Measurements from ENCODE around the gene MRPS12.
A peak's percentile ranks its signal among the peaks of the same experiment; 100 is the strongest.

MRPS12 gene

GRCh38 chr19:38891771-38892170, 39.0 kb upstream of the MRPS12 start:
- Histone ChIP-seq H3K4me3 (no peak overlapping the region), H3K27me3 (no peaks in the 10 kb centered on the region), H3K27ac (no peak overlapping the region), H3K9me3 (no peaks in the 10 kb centered on the region), H3K36me3 (peaks cover 18 to 51% (median 32%) of the 10 kb centered on the region in 3 donors), H3K4me1 (peaks cover 0 to 4% (median 0%) of the 10 kb centered on the region in 4 donors)
- intact Hi-C loops (cut with DNase I; ENCODE audit: low total_unique reads): no loop called here
- TF ChIP-seq CTCF (IDR thresholded peaks at IDR 0.05): no peak
- no peak for DNase-seq

- no peak overlapping the region for H3K27ac ChIP-seq
- H3K36me3 ChIP-seq: peaks cover 18 to 51% (median 31%) of the 10 kb centered on the region in 3 donors
- no peaks in the 10 kb centered on the region for H3K27me3 ChIP-seq
- peaks cover 0 to 14% (median 4%) of the 10 kb centered on the region in 4 donors for H3K4me1 ChIP-seq
- intact Hi-C loops (cut with DNase I; ENCODE audit: low total_unique reads): no loop called here
- TF ChIP-seq CTCF (IDR thresholded peaks at IDR 0.05): no peak
- H3K4me3 ChIP-seq: no peak overlapping the region
- no peaks in the 10 kb centered on the region for H3K9me3 ChIP-seq
- DNase-seq: no peak
These were observed 37.9 kb upstream of the MRPS12 start for GRCh38 chr19:38892841-38893240.

GRCh38 chr19:38893341-38893771, 37.4 kb upstream of the MRPS12 start:
- Histone ChIP-seq H3K27me3 (no peaks in the 10 kb centered on the region), H3K9me3 (no peaks in the 10 kb centered on the region), H3K36me3 (peaks cover 16 to 46% (median 26%) of the 10 kb centered on the region in 3 donors), H3K4me3 (no peak overlapping the region), H3K27ac (no peak overlapping the region), H3K4me1 (peaks cover 0 to 19% (median 9%) of the 10 kb centered on the region in 4 donors)
- no peak for DNase-seq
- TF ChIP-seq CTCF (IDR thresholded peaks at IDR 0.05): no peak
- intact Hi-C loops (cut with DNase I; ENCODE audit: low total_unique reads): no loop called here

GRCh38 chr19:38894968-38895367, 35.8 kb upstream of the MRPS12 start:
- Histone ChIP-seq H3K27ac (no peak overlapping the region), H3K4me3 (no peak overlapping the region), H3K36me3 (peaks cover 2 to 30% (median 10%) of the 10 kb centered on the region in 3 donors), H3K4me1 (peaks cover 0 to 25% (median 14%) of the 10 kb centered on the region in 4 donors), H3K9me3 (no peaks in the 10 kb centered on the region), H3K27me3 (no peaks in the 10 kb centered on the region)
- intact Hi-C loops (cut with DNase I; ENCODE audit: low total_unique reads): no loop called here
- TF ChIP-seq CTCF (IDR thresholded peaks at IDR 0.05): no peak
- DNase-seq: no peak

GRCh38 chr19:38898788-38899446, 31.8 kb upstream of the MRPS12 start:
- Histone ChIP-seq H3K36me3 (peaks cover 0 to 8% (median 0%) of the 10 kb centered on the region in 3 donors), H3K27me3 (no peaks in the 10 kb centered on the region), H3K9me3 (no peaks in the 10 kb centered on the region), H3K27ac (peak overlapping the region; percentile 74 to 92), H3K4me3 (peak overlapping the region; percentile 63 to 88), H3K4me1 (peaks cover 0 to 38% (median 23%) of the 10 kb centered on the region in 4 donors)
- no peak for TF ChIP-seq CTCF (IDR thresholded peaks at IDR 0.05)
- intact Hi-C loops (cut with DNase I; ENCODE audit: low total_unique reads): loop anchor here (2.0 kb wide), 1 partner anchor 68 kb away; the partner anchor contains the start of gene ECH1
- no peak for DNase-seq
